Metanephros (tissue), 1 donor: ENCODE results near the gene OCA2. TPM values are rescaled to one million over a fixed set of nuclear protein-coding genes. Genes with fewer than 3 reads are reported as not detected.

Experiments used
- total RNA-seq: library from RNA; depleted of rRNA; stranded (reverse); fragments of >200 nt; gene quantifications from one replicate; pipeline ENCODE4 v1.2.3, GENCODE V29; 2014

The OCA2 gene
- total RNA-seq = 10.6 TPM

GRCh38 chr15:28098766-28099554 lies at the start of gene OCA2:
Gene OCA2, minus strand, starts transcription at chr15:28099315. Its CDS starts 17,441 bp downstream, at chr15:28081874.

Other genes with a start within 250 kb of the OCA2 start
- gene HERC2, start 222.9 kb upstream of the OCA2 start, total RNA-seq = 85.9 TPM